H1 (cell line): ENCODE results near the gene MAN2A1.

Experiments
- CTCF ChIP-seq, 3 experiments: IDR thresholded peaks; 1 replicate in 2 of 3; 2 replicates in 1 of 3; pipeline versions ENCODE4 v1.5.1 to v1.6.1; 2011; ENCODE audit warnings: low read length in 3 of 3, mild to moderate bottlenecking in 3 of 3, inconsistent platforms in 2 of 3, low read depth in 1 of 3, moderate library complexity in 1 of 3; ENCODE audit not compliant: insufficient read depth in 1 of 3; ENCODE audit errors: control extremely low read depth in 1 of 3
- EGR1 ChIP-seq: IDR thresholded peaks from 2 replicates; pipeline ENCODE4 v1.6.1; 2011; ENCODE audit warnings: low read depth, low read length, borderline replicate concordance
- FOSL1 ChIP-seq: IDR thresholded peaks from 2 replicates; pipeline ENCODE4 v1.6.1; 2011; ENCODE audit warnings: mild to moderate bottlenecking, low read depth, low read length, moderate library complexity; ENCODE audit not compliant: insufficient read depth
- MAFK ChIP-seq: IDR thresholded peaks from 2 replicates; pipeline ENCODE4 v1.6.1; 2012; ENCODE audit warnings: low read depth, mild to moderate bottlenecking, improper control_type of control experiment, low read length
- NRF1 ChIP-seq: IDR thresholded peaks from 2 replicates; pipeline ENCODE4 v1.6.1; 2011; ENCODE audit warnings: mild to moderate bottlenecking, low read depth, low read length, improper control_type of control experiment
- POLR2A ChIP-seq, 2 experiments: IDR thresholded peaks; 1 replicate in 1 of 2; 2 replicates in 1 of 2; pipeline ENCODE4 v1.6.1; 2011; ENCODE audit warnings: low read depth in 2 of 2, low read length in 2 of 2, mild to moderate bottlenecking in 2 of 2; ENCODE audit errors: control extremely low read depth in 1 of 2
- POLR2AphosphoS5 ChIP-seq: IDR thresholded peaks from 2 replicates; pipeline ENCODE4 v1.6.1; 2011; ENCODE audit warnings: low read depth, low read length
- TBP ChIP-seq: IDR thresholded peaks from 2 replicates; pipeline ENCODE4 v1.6.1; 2011; ENCODE audit warnings: low read depth, low read length, improper control_type of control experiment

- TF ChIP-seq FOSL1 (no peak), NRF1 (no peak), POLR2AphosphoS5 (no peak), EGR1 (no peak), CTCF (IDR thresholded peaks at IDR 0.05; ENCODE audit: control extremely low read depth in 1 of 3, insufficient read depth in 1 of 3, low read depth in 1 of 3, low read length in 3 of 3) (no peak), TBP (no peak), MAFK (no peak), POLR2A (IDR thresholded peaks at IDR 0.05; ENCODE audit: control extremely low read depth in 1 of 2, low read depth in 2 of 2, low read length in 2 of 2) (no peak)
These were observed 187.9 kb downstream of the MAN2A1 start for GRCh38 chr5:109877670-109878045.
